KMS-11 (cell line): ENCODE results near the gene TGM3.
"Not testable (repeated sequence)": the region's sequence is repeated elsewhere in the genome, so short reads cannot be mapped to it uniquely, and the experiment has no call there.

ENCODE experiments used
- H2AFZ ChIP-seq: fragments of 200-600 bp; sonication (generic); 2 replicates; pipeline ENCODE4 v1.6.1; 2016; ENCODE audit warnings: antibody characterized with exemption, mixed run types, low read depth
- H3K27ac ChIP-seq: fragments of 200-600 bp; sonication (generic); 2 replicates; pipeline ENCODE4 v1.6.1; 2016; ENCODE audit warnings: mild to moderate bottlenecking, mixed run types
- H3K27me3 ChIP-seq: fragments of 200-600 bp; sonication (generic); 2 replicates; pipeline ENCODE4 v1.6.1; 2017; ENCODE audit warnings: mild to moderate bottlenecking, low read depth, mixed run types, moderate library complexity; ENCODE audit not compliant: insufficient read depth
- H3K36me3 ChIP-seq: fragments of 200-600 bp; sonication (generic); 2 replicates; pipeline ENCODE4 v1.6.1; 2017; ENCODE audit warnings: mild to moderate bottlenecking, mixed run types; ENCODE audit not compliant: insufficient read depth
- H3K4me1 ChIP-seq: fragments of 200-600 bp; sonication (generic); 2 replicates; pipeline ENCODE4 v1.6.1; 2016; ENCODE audit warnings: mild to moderate bottlenecking, low read depth, mixed run types; ENCODE audit not compliant: poor library complexity, severe bottlenecking
- H3K4me2 ChIP-seq: fragments of 200-600 bp; sonication (generic); 2 replicates; pipeline ENCODE4 v1.7.0; 2016; ENCODE audit warnings: mild to moderate bottlenecking, mixed run types
- H3K4me3 ChIP-seq: fragments of 200-600 bp; sonication (generic); IDR thresholded peaks from 2 replicates; pipeline ENCODE4 v1.6.1; 2017; ENCODE audit warnings: low read depth, low read length, mixed read lengths; ENCODE audit not compliant: insufficient read depth
- H3K79me2 ChIP-seq: fragments of 200-600 bp; sonication (generic); 2 replicates; pipeline ENCODE4 v1.6.1; 2016; ENCODE audit warnings: low read depth, mixed run types; ENCODE audit not compliant: insufficient read depth
- H3K9ac ChIP-seq: fragments of 200-600 bp; sonication (generic); 2 replicates; pipeline ENCODE4 v1.6.1; 2016; ENCODE audit warnings: mild to moderate bottlenecking, mixed run types
- H4K20me1 ChIP-seq: fragments of 200-600 bp; sonication (generic); 2 replicates; pipeline ENCODE4 v1.6.1; 2016; ENCODE audit warnings: mild to moderate bottlenecking, mixed run types; ENCODE audit not compliant: insufficient read depth
- CTCF ChIP-seq: fragments of 200-600 bp; sonication (generic); conservative IDR thresholded peaks from 2 replicates; pipeline ENCODE4 v1.6.1; 2017; ENCODE audit warnings: low read depth, mild to moderate bottlenecking, antibody characterized with exemption, low read length, moderate library complexity, mixed read lengths

TGM3 gene

GRCh38 chr20:2264118-2264517, 31.7 kb upstream of the TGM3 start:
- Histone ChIP-seq H3K9ac (no peak overlapping the region), H3K4me2 (no peak overlapping the region), H3K79me2 (no peaks in the 10 kb centered on the region), H4K20me1 (no peaks in the 10 kb centered on the region), H3K36me3 (no peaks in the 10 kb centered on the region), H3K27ac (no peak overlapping the region), H3K4me3 (no peak overlapping the region), H3K4me1 (no peaks in the 10 kb centered on the region), H2AFZ (no peak overlapping the region), H3K27me3 (no peaks in the 10 kb centered on the region)
- TF ChIP-seq CTCF = no peak

GRCh38 chr20:2264621-2265374, 31.0 kb upstream of the TGM3 start:
- H2AFZ ChIP-seq, H3K27ac ChIP-seq, H3K36me3 ChIP-seq, H3K4me2 ChIP-seq, H3K4me3 ChIP-seq, H3K4me1 ChIP-seq, H3K9ac ChIP-seq, H4K20me1 ChIP-seq, H3K27me3 ChIP-seq, H3K79me2 ChIP-seq: not testable (repeated sequence)

GRCh38 chr20:2273634-2274302, 22.0 kb upstream of the TGM3 start:
- Histone ChIP-seq H3K27me3 (no peaks in the 10 kb centered on the region), H4K20me1 (no peaks in the 10 kb centered on the region), H3K27ac (no peak overlapping the region), H3K4me3 (no peak overlapping the region), H3K9ac (no peak overlapping the region), H3K4me2 (no peak overlapping the region), H3K36me3 (no peaks in the 10 kb centered on the region), H3K4me1 (no peaks in the 10 kb centered on the region), H2AFZ (no peak overlapping the region), H3K79me2 (no peaks in the 10 kb centered on the region)
- TF ChIP-seq CTCF = no peak

- Histone ChIP-seq H3K79me2 (no peaks in the 10 kb centered on the region), H3K4me1 (no peaks in the 10 kb centered on the region), H3K27me3 (no peaks in the 10 kb centered on the region), H3K9ac (no peak overlapping the region), H3K27ac (no peak overlapping the region), H2AFZ (no peak overlapping the region), H3K4me2 (no peak overlapping the region), H3K36me3 (no peaks in the 10 kb centered on the region), H3K4me3 (no peak overlapping the region), H4K20me1 (no peaks in the 10 kb centered on the region)
- TF ChIP-seq CTCF = no peak
Measured at GRCh38 chr20:2276015-2276414, 19.8 kb upstream of the TGM3 start.

DNA sequence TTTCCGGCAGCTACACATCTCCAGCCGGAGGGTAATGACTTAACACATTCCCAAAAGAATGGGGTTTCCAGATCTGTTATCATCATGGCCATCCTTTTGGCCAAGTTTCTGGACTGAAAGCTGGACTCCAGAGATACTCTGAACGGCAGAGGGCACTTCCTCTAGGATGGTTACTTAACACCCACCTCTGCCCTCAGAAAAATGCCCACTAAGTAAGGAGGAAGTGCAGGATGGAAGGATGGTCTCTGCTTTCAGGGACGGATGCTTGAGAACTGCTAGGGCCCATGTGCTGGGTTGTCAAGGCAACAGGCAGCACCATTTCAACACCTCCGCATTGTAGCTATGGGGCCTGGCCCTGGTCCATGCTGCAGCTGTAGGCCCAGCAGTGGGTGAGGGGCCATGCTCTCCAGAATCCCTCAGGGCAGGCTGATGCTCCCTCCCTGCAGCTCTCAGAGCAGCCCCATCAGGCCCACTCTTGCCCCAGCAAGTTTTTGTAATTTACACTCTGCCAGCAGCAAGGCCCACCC, 16.5 kb upstream of the TGM3 start:
- no peak overlapping the region for H2AFZ ChIP-seq

More for the DNA sequence above, 16.5 kb upstream of the TGM3 start:
- Histone ChIP-seq H4K20me1 (no peaks in the 10 kb centered on the region), H3K4me2 (no peak overlapping the region), H3K36me3 (no peaks in the 10 kb centered on the region), H3K4me1 (no peaks in the 10 kb centered on the region), H3K27ac (no peak overlapping the region), H3K4me3 (no peak overlapping the region), H3K27me3 (no peaks in the 10 kb centered on the region), H3K9ac (no peak overlapping the region), H3K79me2 (no peaks in the 10 kb centered on the region)
- no peak for TF ChIP-seq CTCF
